Activated CD4-positive, alpha-beta T cell treated with anti-CD3 and anti-CD28 coated beads for 24 hours (primary cell): ENCODE measurements around the gene IFT172.
A peak's percentile ranks its signal among the peaks of the same experiment; 100 is the strongest.
"Not testable (repeated sequence)": the region's sequence is repeated elsewhere in the genome, so short reads cannot be mapped to it uniquely, and the experiment has no call there.

Experiments
- DNase-seq, 2 donors: peaks; one replicate each; pipeline ENCODE4 v3.0.0-alpha.2; 2020; ENCODE audit warnings: low read depth in 2 of 2

The IFT172 gene

DNA sequence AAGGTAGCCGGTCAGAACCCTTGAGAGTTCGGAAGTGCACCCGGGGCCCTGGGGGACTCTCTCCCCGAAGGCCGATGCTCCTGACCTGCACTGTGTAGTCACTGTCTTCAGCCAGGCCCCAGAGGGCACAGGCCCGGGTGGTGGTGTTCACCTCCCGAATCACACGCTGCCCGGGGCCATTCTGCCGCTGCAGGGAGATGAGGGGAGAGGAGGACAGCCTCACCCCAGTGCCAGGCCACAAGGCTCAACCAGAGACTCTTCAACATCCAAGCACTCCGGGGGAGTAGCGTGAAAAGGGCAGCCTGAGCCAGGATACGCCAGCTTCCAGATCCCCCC, 4.4 kb upstream of the IFT172 start:
- no peak for DNase-seq

- no peak for DNase-seq
These were observed 3.0 kb upstream of the IFT172 start for GRCh38 chr2:27492557-27492956.

DNA sequence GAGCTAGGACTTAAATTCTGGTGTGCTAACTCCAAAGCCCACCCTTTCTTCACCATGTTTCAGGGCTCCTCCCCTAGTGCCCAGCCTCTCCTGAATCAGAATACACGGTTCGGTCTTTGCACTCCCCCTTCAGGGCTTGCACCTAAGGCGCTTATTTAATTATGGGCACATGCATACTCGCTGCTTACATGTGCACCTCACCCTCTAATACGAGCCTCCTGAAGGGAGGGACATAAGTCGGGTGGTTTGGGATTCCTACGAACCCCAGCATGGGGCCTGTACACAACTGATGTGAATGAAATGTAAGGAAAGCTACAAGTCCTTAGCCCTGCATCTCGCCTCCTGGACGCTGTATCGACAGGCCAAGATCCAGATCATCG, 435 bp downstream of the IFT172 start:
- no peak for DNase-seq

- no peak for DNase-seq
These were observed 4.0 kb downstream of the IFT172 start for GRCh38 chr2:27485496-27485895.

DNA sequence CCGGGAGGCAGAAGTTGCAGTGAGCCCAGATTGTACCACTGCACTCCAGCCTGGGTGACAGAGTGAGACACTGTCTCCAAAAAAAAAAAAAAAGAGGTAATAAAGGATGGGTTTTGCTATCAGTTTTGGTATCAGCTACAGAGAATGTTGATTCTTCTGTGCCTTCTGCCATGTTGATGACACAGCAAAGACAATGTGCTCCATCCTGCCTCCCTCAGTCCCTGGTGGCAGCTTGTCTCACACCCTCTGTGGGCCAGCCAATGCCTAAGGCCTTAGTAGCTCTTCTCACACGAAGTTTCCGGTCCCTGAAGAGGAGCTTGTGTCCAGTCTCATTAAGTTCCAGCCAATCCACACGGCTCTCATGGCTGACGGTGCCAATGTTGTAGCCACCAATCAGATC, 17.6 kb downstream of the IFT172 start:
- no peak for DNase-seq

- DNase-seq: no peak
These were observed 25.1 kb downstream of the IFT172 start for GRCh38 chr2:27464443-27464842.

- DNase-seq: no peak
These were observed 28.4 kb downstream of the IFT172 start for GRCh38 chr2:27461118-27461517.

- no peak for DNase-seq
These were observed 35.6 kb downstream of the IFT172 start for GRCh38 chr2:27453968-27454367.

- DNase-seq: no peak
These were observed 38.4 kb downstream of the IFT172 start for GRCh38 chr2:27451095-27451494.

- DNase-seq: no peak
These were observed 41.2 kb downstream of the IFT172 start for GRCh38 chr2:27448381-27448780.

DNA sequence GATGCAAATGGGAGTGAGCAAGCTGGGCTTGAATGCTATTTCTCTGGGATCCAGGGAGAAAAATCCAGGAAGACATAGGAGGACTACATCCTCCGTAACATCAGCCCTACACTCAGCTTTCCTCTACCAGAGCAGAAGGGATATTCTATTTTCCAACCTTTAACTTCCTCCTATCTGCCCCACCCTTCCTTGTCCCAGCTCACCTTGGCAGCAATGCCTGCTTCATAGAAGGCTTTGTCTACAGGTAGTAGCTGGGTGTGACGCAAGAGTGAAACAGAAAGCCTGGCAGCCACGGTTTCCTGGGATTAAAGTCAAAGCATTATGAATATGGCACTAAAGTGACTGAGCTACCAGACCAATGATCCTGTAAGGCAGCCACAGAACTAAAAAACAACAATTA, 43.5 kb downstream of the IFT172 start:
- no peak for DNase-seq

GRCh38 chr2:27445615-27446014, 43.9 kb downstream of the IFT172 start:
- DNase-seq: no peak

- no peak for DNase-seq
These were observed 44.4 kb downstream of the IFT172 start for GRCh38 chr2:27445155-27445554.

- no peak for DNase-seq
These were observed 46.6 kb downstream of the IFT172 start for GRCh38 chr2:27442920-27443282.

DNA sequence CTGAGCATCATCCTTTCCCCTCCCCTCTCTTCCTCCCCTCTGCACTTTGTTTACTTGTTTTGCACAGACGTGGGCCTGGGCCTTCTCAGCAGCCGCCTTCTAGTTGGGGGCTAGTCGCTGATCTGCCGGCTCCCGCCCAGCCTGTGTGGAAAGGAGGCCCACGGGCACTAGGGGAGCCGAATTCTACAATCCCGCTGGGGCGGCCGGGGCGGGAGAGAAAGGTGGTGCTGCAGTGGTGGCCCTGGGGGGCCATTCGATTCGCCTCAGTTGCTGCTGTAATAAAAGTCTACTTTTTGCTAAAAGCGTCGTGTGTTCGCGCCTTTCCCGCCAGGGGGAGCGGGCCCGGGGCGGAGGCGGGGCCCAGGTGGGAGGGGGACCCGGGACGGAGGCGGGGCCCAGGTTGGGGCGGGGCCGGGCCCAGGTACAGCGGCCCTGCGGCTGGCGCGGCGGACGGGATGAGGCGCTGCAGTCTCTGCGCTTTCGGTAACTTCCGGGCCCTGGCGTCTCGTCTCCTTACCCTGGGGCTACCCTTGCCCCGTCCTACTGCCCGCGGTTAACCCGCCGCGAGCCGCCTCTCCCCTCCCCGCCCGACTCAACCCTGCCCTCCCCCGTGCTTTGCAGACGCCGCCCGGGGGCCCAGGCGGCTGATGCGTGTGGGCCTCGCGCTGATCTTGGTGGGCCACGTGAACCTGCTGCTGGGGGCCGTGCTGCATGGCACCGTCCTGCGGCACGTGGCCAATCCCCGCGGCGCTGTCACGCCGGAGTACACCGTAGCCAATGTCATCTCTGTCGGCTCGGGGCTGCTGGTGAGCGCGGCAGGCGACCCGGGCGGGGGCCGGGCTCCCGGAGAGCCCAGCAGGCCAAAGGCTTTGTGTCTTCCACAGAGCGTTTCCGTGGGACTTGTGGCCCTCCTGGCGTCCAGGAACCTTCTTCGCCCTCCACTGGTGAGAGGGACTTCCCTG, 47.3 kb downstream of the IFT172 start, which contains the start of gene KRTCAP3:
Gene KRTCAP3 (plus strand): TSS at position 424 of the 962 bp plus-strand sequence. CDS start 32 bp downstream, at position 456.
- no peak for DNase-seq

DNA sequence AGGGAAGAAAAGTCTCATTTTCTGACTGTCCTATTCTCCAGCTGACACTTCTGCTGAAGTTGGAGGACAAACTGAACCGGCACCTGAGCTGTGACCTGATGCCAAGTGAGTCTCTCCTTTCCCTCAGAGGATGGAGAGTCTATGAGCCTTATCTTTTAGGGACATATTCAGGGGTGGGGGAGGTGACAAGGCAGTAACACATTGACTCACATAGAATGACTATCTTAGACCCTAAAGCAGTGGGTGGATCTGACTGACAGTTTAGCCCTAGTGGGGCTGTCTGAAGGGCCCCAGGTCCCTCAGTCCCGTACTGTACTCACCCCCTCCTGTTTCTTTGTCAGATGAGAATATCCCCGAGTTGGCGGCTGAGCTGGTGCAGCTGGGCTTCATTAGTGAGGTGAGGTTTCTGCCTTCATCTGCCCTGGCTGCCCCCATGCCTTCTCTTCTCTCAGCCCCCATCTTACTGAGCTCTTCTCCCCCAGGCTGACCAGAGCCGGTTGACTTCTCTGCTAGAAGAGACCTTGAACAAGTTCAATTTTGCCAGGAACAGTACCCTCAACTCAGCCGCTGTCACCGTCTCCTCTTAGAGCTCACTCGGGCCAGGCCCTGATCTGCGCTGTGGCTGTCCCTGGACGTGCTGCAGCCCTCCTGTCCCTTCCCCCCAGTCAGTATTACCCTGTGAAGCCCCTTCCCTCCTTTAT, 48.2 kb downstream of the IFT172 start:
- no peak for DNase-seq

- DNase-seq: no peak
These were observed 53.9 kb downstream of the IFT172 start for GRCh38 chr2:27435628-27436027.

GRCh38 chr2:27431395-27431794, 58.1 kb downstream of the IFT172 start:
- DNase-seq: no peak

- DNase-seq: peak; percentile 50 to 63
These were observed 60.5 kb downstream of the IFT172 start for GRCh38 chr2:27428978-27429541.

- DNase-seq: peak; percentile 88 to 89
These were observed 61.1 kb downstream of the IFT172 start, which contains the start of gene NRBP1 for GRCh38 chr2:27428213-27428977. Gene NRBP1 (plus strand): TSS chr2:27428631. CDS start chr2:27433274, 4,643 bp downstream.

DNA sequence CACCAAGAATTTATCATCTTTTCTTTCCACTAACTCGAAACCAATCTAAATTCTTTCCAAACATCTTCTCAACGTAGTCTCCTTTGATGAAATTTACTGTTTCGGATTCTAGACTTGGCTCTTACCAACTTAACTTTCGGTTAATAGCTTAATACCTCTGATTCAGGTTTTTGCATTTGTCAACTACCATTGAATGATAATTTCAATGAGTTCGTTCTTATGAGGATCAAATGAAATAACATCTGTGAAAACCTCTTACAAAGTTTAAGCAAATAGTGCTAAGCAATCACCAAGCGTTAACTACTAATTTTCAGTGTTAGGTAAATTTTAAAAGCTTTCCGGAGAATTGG, 61.7 kb downstream of the IFT172 start:
- DNase-seq: no peak

DNA sequence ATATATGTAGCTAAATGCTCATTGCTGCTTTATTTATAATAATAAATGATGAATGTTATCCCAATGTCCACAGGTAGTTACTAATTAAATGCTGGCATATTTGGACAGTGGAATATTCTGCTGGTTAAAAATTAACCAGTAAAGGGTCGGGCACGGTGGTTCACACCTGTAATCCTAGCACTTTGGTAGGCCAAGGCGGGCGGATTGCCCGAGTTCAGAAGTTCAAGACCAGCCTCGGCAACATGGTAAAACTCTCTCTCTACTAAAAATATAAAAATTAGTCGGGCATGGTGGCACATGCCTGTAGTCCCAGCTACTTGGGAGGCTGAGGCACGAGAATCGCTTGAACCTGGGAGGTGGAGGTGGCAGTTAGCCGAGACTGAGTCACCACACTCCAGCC, 64.5 kb downstream of the IFT172 start:
- DNase-seq: not testable (repeated sequence)
